ENCODE results near the gene PPP1R2C.

PPP1R2C gene

GRCh38 chrX:42748067-42748850, 29.7 kb downstream of the PPP1R2C start:
- DNase-seq: no peak

- no peak for DNase-seq
Measured at GRCh38 chrX:42746606-42747005, 31.4 kb downstream of the PPP1R2C start.

GRCh38 chrX:42740456-42740855, 37.5 kb downstream of the PPP1R2C start:
- no peak for DNase-seq

- no peak for DNase-seq
Measured at GRCh38 chrX:42739741-42740140, 38.2 kb downstream of the PPP1R2C start.

GRCh38 chrX:42739258-42739657, 38.7 kb downstream of the PPP1R2C start:
- DNase-seq: no peak

GRCh38 chrX:42738552-42738951, 39.4 kb downstream of the PPP1R2C start:
- no peak for DNase-seq

GRCh38 chrX:42735250-42735649, 42.7 kb downstream of the PPP1R2C start:
- DNase-seq: no peak

GRCh38 chrX:42732506-42732905, 45.5 kb downstream of the PPP1R2C start:
- no peak for DNase-seq
